Neural crest cell (in vitro differentiated cells): ENCODE results near the gene SESTD1. TPM values are rescaled to one million over a fixed set of nuclear protein-coding genes. Genes with fewer than 3 reads are reported as not detected.

Experiments used
- DNase-seq: peaks from one replicate; pipeline ENCODE4 v3.0.0; 2021; ENCODE audit warnings: low read depth, mixed read lengths, low spot score
- H3K27ac Mint-ChIP-seq: one replicate; pipeline ENCODE4 v1.8.0; 2021; ENCODE audit warnings: mild to moderate bottlenecking, mixed read lengths; ENCODE audit not compliant: unreplicated experiment
- H3K27me3 Mint-ChIP-seq: 2 replicates; pipeline ENCODE4 v1.8.0; 2021; ENCODE audit warnings: low read depth, mild to moderate bottlenecking, mixed read lengths
- H3K36me3 Mint-ChIP-seq: 2 replicates; pipeline ENCODE4 v1.8.0; 2021; ENCODE audit warnings: low read depth, mild to moderate bottlenecking, mixed read lengths
- H3K4me1 Mint-ChIP-seq: 2 replicates; pipeline ENCODE4 v1.8.0; 2021; ENCODE audit warnings: mixed read lengths
- H3K4me3 Mint-ChIP-seq: one replicate; pipeline ENCODE4 v1.8.0; 2021; ENCODE audit warnings: mild to moderate bottlenecking, mixed read lengths
- H3K9me3 Mint-ChIP-seq: 2 replicates; pipeline ENCODE4 v1.8.0; 2021; ENCODE audit warnings: mixed read lengths
- CTCF ChIP-seq: fragments of 200-600 bp; sonication (generic); conservative IDR thresholded peaks from 2 replicates; pipeline ENCODE4 v1.5.0; 2021; ENCODE audit warnings: antibody characterized with exemption, mild to moderate bottlenecking
- total RNA-seq: library from RNA; stranded (reverse); gene quantifications from 2 replicates; pipeline ENCODE4 v1.2.1, GENCODE V29; 2021

SESTD1 gene
- total RNA-seq, 1 donor from 2014 or later: 99.7 TPM

GRCh38 chr2:179107737-179108136 lies 156.9 kb downstream of the SESTD1 start:
- H3K4me1 Mint-ChIP-seq: peaks cover 12% of the 10 kb centered on the region
- H3K27ac Mint-ChIP-seq: peak overlapping the region; percentile 83
- H3K9me3 Mint-ChIP-seq: no peaks in the 10 kb centered on the region
- H3K27me3 Mint-ChIP-seq: no peaks in the 10 kb centered on the region
- H3K4me3 Mint-ChIP-seq: no peak overlapping the region
- TF ChIP-seq CTCF: no peak
- H3K36me3 Mint-ChIP-seq: peaks cover 37% of the 10 kb centered on the region
- no peak for DNase-seq

DNA sequence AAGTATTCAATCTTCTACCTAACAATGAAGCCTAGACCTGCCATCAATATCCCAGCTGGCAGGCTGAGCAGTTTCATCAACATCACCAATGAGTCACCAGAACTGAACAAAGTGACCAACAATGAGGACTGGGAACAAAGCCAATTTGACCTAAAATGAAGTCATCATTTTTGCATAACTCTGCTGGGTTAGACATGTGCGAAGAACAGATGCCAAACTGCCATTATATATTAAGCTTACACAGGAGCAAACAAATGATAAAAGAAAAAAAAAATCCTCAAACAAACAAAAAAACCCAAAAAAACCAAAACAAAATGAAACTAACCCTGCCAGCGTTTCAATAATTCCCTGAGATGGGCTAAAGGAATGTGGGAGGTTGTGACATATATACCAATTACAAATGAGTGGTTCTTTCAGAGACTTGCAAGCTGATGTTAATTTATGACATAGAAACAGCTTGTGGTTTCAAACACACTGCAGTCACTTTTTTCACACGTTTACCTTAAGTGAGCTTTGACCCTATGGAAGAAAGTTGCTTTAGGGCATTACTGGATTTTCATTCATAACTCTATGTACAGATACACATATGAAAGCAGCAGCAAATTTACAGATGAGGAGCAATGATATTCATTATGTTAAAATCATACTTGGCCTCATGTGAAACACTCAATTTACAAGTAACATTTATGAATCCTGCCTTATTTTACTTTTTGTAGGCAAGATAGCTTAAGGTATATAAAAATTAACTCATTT lies 157.8 kb downstream of the SESTD1 start:
- Mint-ChIP-seq H3K27ac (peak overlapping the region; percentile 73), H3K4me1 (peaks cover 12% of the 10 kb centered on the region), H3K4me3 (no peak overlapping the region), H3K27me3 (no peaks in the 10 kb centered on the region), H3K36me3 (peaks cover 32% of the 10 kb centered on the region), H3K9me3 (no peaks in the 10 kb centered on the region)
- DNase-seq: no peak
- no peak for TF ChIP-seq CTCF

DNA sequence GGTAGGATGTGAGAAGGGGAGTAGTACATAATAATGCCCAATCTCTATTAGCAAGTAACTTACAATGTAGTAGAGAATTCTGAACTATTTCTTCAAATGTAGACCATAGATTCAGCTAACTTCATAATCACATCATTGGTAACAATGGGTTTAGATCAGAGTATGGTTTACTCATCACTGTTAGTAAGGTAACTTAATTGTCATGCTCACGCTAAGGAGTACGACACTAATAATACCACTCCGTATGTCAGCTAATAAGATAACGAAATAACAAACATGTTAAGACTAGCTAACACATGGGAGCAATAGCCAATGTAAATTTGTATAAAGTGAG lies 158.3 kb downstream of the SESTD1 start:
- H3K27me3 Mint-ChIP-seq: no peaks in the 10 kb centered on the region
- peak overlapping the region; percentile 73 for H3K27ac Mint-ChIP-seq
- DNase-seq: no peak
- no peak overlapping the region for H3K4me3 Mint-ChIP-seq
- H3K36me3 Mint-ChIP-seq: peaks cover 31% of the 10 kb centered on the region
- TF ChIP-seq CTCF: no peak
- H3K9me3 Mint-ChIP-seq: no peaks in the 10 kb centered on the region
- peaks cover 12% of the 10 kb centered on the region for H3K4me1 Mint-ChIP-seq

- Mint-ChIP-seq H3K4me3 (no peak overlapping the region), H3K36me3 (peaks cover 29% of the 10 kb centered on the region), H3K9me3 (no peaks in the 10 kb centered on the region), H3K27me3 (no peaks in the 10 kb centered on the region), H3K27ac (no peak overlapping the region), H3K4me1 (peaks cover 12% of the 10 kb centered on the region)
- TF ChIP-seq CTCF: no peak
- no peak for DNase-seq
Measured at GRCh38 chr2:179104736-179105135, 159.9 kb downstream of the SESTD1 start.

DNA sequence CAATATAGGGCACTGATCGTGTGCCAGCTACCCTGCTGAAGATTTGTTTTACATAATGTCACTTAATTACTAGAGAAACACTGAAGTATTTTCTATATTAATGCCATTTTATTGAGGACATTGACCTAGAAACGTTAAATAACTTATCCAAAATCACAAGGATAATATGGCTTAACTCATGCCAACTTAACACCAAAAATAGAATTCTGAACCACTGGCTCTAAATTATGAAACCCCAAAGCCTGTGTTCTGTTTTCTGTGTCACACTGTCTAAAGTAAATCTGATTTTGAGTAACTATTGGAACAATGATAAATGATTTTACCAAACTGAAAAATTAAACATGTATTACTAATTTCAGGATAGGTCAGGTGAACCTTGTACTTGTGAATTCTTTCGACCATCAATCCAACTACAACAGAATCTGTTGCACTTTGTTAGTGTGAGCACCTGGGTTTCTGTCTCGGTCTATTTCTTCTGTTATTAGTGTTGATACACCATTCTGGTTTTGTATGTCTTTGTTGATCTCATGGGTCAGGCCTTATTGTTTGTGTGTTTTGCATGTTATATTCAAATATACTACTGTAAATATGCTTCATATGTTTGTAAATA lies 166.4 kb downstream of the SESTD1 start:
- no peak overlapping the region for H3K4me3 Mint-ChIP-seq
- H3K4me1 Mint-ChIP-seq: no peaks in the 10 kb centered on the region
- no peak overlapping the region for H3K27ac Mint-ChIP-seq
- no peaks in the 10 kb centered on the region for H3K27me3 Mint-ChIP-seq
- TF ChIP-seq CTCF: no peak
- peaks cover 2% of the 10 kb centered on the region for H3K36me3 Mint-ChIP-seq
- DNase-seq: no peak
- H3K9me3 Mint-ChIP-seq: peaks cover 3% of the 10 kb centered on the region
